ENCODE results near the gene FOXP1.

- no peak for TF ChIP-seq CTCF (IDR thresholded peaks at IDR 0.05)
- no peak for TF ChIP-seq POLR2A (IDR thresholded peaks at IDR 0.05)
- no peak for TF ChIP-seq POLR2AphosphoS5 (IDR thresholded peaks at IDR 0.05; ENCODE audit: insufficient read depth in 1 of 2, low read depth in 1 of 2)
These were observed 331.1 kb downstream of the FOXP1 start for GRCh38 chr3:71252466-71252865.
